Astrocyte (in vitro differentiated cells and primary cell): Measurements from ENCODE around the gene SMIM26. TPM values are rescaled to one million over a fixed set of nuclear protein-coding genes. Genes with fewer than 3 reads are reported as not detected.

ENCODE experiments used
- DNase-seq: peaks from one replicate; pipeline ENCODE4 v3.0.0-alpha.2; 2010; ENCODE audit warnings: low read depth
- FAIRE-seq: peaks from 2 replicates; lab custom pipeline; 2011; peaks lifted over from hg19 to GRCh38; lab: Jason Lieb, UNC
- H2AFZ ChIP-seq: 2 replicates; pipeline ENCODE4 v1.6.0; 2012; ENCODE audit warnings: low read depth, low read length, inconsistent platforms
- H3K27ac ChIP-seq: 2 replicates; pipeline ENCODE4 v1.5.1; 2011; ENCODE audit warnings: low read depth, low read length, inconsistent platforms
- H3K27me3 ChIP-seq: 2 replicates; pipeline ENCODE4 v1.6.0; 2011; ENCODE audit warnings: low read length, inconsistent platforms; ENCODE audit not compliant: insufficient read depth
- H3K36me3 ChIP-seq: 2 replicates; pipeline ENCODE4 v1.5.1; 2011; ENCODE audit warnings: low read length, inconsistent platforms; ENCODE audit not compliant: insufficient read depth
- H3K4me1 ChIP-seq: 2 replicates; pipeline ENCODE4 v1.5.1; 2011; ENCODE audit warnings: low read length, inconsistent platforms; ENCODE audit not compliant: insufficient read depth
- H3K4me2 ChIP-seq: 2 replicates; pipeline ENCODE4 v1.6.0; 2012; ENCODE audit warnings: low read length, inconsistent platforms
- H3K4me3 ChIP-seq: 2 replicates; pipeline ENCODE4 v1.5.1; 2011; ENCODE audit warnings: low read depth, mild to moderate bottlenecking, low read length, inconsistent platforms; ENCODE audit not compliant: insufficient read depth
- H3K79me2 ChIP-seq: 2 replicates; pipeline ENCODE4 v1.6.0; 2012; ENCODE audit warnings: mild to moderate bottlenecking, low read length, inconsistent platforms; ENCODE audit not compliant: insufficient read depth
- H3K9ac ChIP-seq: 2 replicates; pipeline ENCODE4 v1.6.0; 2012; ENCODE audit warnings: mild to moderate bottlenecking, low read length, inconsistent platforms
- H3K9me3 ChIP-seq: 2 replicates; pipeline ENCODE4 v1.5.1; 2012; ENCODE audit warnings: low read depth, mild to moderate bottlenecking, low read length, inconsistent platforms; ENCODE audit not compliant: insufficient read depth
- H4K20me1 ChIP-seq: 2 replicates; pipeline ENCODE4 v1.6.0; 2012; ENCODE audit warnings: low read length, inconsistent platforms; ENCODE audit not compliant: insufficient read depth
- H3K27ac Mint-ChIP-seq: one replicate; pipeline ENCODE4 v1.8.0; 2021; ENCODE audit warnings: mild to moderate bottlenecking, mixed read lengths; ENCODE audit not compliant: unreplicated experiment
- H3K27me3 Mint-ChIP-seq: one replicate; pipeline ENCODE4 v1.8.0; 2021; ENCODE audit warnings: low read depth, mixed read lengths; ENCODE audit not compliant: unreplicated experiment
- H3K36me3 Mint-ChIP-seq: one replicate; pipeline ENCODE4 v1.8.0; 2021; ENCODE audit warnings: low read depth, mixed read lengths; ENCODE audit not compliant: unreplicated experiment
- H3K4me1 Mint-ChIP-seq: one replicate; pipeline ENCODE4 v1.8.0; 2021; ENCODE audit warnings: low read depth, mixed read lengths; ENCODE audit not compliant: unreplicated experiment
- H3K4me3 Mint-ChIP-seq: one replicate; pipeline ENCODE4 v1.8.0; 2021; ENCODE audit warnings: mild to moderate bottlenecking, moderate library complexity, mixed read lengths; ENCODE audit not compliant: unreplicated experiment
- H3K9me3 Mint-ChIP-seq: one replicate; pipeline ENCODE4 v1.8.0; 2021; ENCODE audit warnings: mild to moderate bottlenecking, mixed read lengths; ENCODE audit not compliant: unreplicated experiment
- EZH2 ChIP-seq: IDR thresholded peaks from 2 replicates; pipeline ENCODE4 v1.6.1; 2012; ENCODE audit warnings: mild to moderate bottlenecking, low read length, inconsistent platforms; ENCODE audit not compliant: insufficient read depth
- total RNA-seq: library from RNA; stranded (reverse); gene quantifications from 2 replicates; pipeline ENCODE4 v1.2.1, GENCODE V29; 2021
- TF ChIP-seq, protein P1 (sequence below): IDR thresholded peaks from 2 replicates; pipeline ENCODE4 v1.5.1; 2011; ENCODE audit warnings: low read depth, mild to moderate bottlenecking, inconsistent platforms, low read length, moderate library complexity; ENCODE audit not compliant: insufficient read depth

Gene SMIM26
- total RNA-seq, 1 donor from 2014 or later, result 56.9 TPM

DNA sequence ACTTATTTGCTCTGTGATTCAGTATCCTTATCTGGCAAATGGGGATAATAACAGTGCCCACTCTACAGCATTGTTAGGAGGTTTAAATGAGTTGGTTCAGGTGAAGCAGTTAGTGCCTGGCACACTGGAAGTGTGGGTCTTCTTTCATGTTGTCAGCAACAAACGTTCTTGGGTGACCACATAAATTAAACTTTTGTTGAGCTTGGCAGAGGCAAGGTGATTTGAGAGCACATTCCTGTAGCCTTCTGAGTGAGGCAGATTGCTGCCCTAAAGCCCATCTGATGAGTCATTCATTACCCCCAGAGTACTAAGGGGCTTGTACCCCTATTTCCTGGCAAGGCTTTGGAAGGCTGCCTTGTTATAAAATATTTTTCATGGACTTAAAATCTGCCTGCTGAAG lies 33.7 kb upstream of the SMIM26 start:
- peak; percentile 32 for DNase-seq
- peaks cover 40% of the 10 kb centered on the region for H3K36me3 ChIP-seq
- H3K36me3 Mint-ChIP-seq, result peaks cover 26% of the 10 kb centered on the region

DNA sequence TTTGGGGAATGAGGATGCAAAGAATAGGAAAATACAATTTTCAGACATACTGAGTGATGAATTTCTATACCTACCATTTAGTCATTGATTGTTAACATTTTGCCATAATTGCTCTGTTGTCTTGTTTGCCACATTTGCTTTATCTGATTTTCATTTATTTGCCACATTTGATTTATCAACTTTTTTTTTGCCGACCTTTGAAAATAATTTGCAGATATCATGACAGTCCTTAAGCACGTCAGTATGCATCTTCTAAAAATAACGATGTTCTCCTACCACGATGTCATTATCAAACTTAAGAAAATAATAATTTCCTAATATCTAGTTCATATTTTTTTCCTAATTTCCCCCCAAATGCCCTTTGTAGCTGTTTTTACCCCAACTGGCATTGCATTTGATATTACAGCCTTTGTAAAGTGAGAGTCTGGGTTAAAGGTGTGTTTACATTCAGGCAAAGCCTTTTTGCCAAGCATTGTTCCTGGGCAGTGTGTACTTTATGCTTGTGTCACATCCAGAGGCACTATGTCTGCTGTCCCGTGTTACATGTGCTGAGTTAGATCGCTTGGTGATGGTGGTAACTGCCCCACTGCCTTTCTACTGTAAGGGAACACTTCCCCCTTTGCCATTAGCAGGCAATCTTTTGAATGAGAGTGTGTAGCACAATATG lies 33.1 kb upstream of the SMIM26 start:
- DNase-seq (no peak), FAIRE-seq (no peak)
- H3K4me1 Mint-ChIP-seq, result no peaks in the 10 kb centered on the region
- peaks cover 12% of the 10 kb centered on the region for H3K4me1 ChIP-seq
- no peak overlapping the region for H3K4me2 ChIP-seq
- H3K27ac ChIP-seq, result no peak overlapping the region
- peaks cover 22% of the 10 kb centered on the region for H3K36me3 Mint-ChIP-seq
- H3K9me3 ChIP-seq, result no peaks in the 10 kb centered on the region
- H2AFZ ChIP-seq, result no peak overlapping the region
- no peaks in the 10 kb centered on the region for H3K27me3 ChIP-seq
- H3K4me3 Mint-ChIP-seq, result no peak overlapping the region
- H3K9me3 Mint-ChIP-seq, result no peaks in the 10 kb centered on the region
- H3K9ac ChIP-seq, result no peak overlapping the region
- no peaks in the 10 kb centered on the region for H3K79me2 ChIP-seq
- H3K27me3 Mint-ChIP-seq, result no peaks in the 10 kb centered on the region
- H3K27ac Mint-ChIP-seq, result no peak overlapping the region
- H3K4me3 ChIP-seq, result no peak overlapping the region
- H4K20me1 ChIP-seq, result peaks cover 9% of the 10 kb centered on the region
- H3K36me3 ChIP-seq, result peaks cover 34% of the 10 kb centered on the region
- TF ChIP-seq, protein P1, sequence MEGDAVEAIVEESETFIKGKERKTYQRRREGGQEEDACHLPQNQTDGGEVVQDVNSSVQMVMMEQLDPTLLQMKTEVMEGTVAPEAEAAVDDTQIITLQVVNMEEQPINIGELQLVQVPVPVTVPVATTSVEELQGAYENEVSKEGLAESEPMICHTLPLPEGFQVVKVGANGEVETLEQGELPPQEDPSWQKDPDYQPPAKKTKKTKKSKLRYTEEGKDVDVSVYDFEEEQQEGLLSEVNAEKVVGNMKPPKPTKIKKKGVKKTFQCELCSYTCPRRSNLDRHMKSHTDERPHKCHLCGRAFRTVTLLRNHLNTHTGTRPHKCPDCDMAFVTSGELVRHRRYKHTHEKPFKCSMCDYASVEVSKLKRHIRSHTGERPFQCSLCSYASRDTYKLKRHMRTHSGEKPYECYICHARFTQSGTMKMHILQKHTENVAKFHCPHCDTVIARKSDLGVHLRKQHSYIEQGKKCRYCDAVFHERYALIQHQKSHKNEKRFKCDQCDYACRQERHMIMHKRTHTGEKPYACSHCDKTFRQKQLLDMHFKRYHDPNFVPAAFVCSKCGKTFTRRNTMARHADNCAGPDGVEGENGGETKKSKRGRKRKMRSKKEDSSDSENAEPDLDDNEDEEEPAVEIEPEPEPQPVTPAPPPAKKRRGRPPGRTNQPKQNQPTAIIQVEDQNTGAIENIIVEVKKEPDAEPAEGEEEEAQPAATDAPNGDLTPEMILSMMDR, result no peak
- TF ChIP-seq EZH2, result no peak

More for the DNA sequence above, 33.7 kb upstream of the SMIM26 start:
- FAIRE-seq, result no peak
- H3K27me3 Mint-ChIP-seq, result no peaks in the 10 kb centered on the region
- no peak overlapping the region for H3K9ac ChIP-seq
- H4K20me1 ChIP-seq, result peaks cover 9% of the 10 kb centered on the region
- no peak overlapping the region for H3K4me3 Mint-ChIP-seq
- no peaks in the 10 kb centered on the region for H3K27me3 ChIP-seq
- H3K9me3 Mint-ChIP-seq, result no peaks in the 10 kb centered on the region
- H3K4me1 Mint-ChIP-seq, result no peaks in the 10 kb centered on the region
- TF ChIP-seq, protein P1, result no peak
- TF ChIP-seq EZH2, result no peak
- no peak overlapping the region for H3K4me3 ChIP-seq
- no peaks in the 10 kb centered on the region for H3K79me2 ChIP-seq
- H3K4me2 ChIP-seq, result peak overlapping the region; percentile 19
- H3K27ac Mint-ChIP-seq, result no peak overlapping the region
- no peaks in the 10 kb centered on the region for H3K9me3 ChIP-seq
- peaks cover 12% of the 10 kb centered on the region for H3K4me1 ChIP-seq
- H2AFZ ChIP-seq, result no peak overlapping the region
- no peak overlapping the region for H3K27ac ChIP-seq

DNA sequence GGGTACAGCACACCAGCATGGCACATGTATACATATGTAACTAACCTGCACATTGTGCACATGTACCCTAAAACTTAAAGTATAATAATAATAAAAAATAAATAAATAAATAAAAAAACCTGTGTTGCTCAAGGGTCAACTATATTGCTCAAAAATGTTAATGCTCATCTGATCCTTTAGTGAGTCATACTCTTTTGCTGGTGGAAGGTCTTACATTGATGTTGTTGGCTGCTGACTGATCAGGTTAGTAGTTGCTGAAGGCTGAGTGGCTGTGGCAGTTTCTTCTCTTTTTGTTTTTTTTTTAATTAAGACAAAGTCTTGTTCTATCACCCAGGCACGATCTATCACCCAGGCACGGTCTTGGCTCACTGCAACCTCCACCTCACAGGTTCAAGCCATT lies 29.6 kb upstream of the SMIM26 start:
- H3K4me3 Mint-ChIP-seq, result no peak overlapping the region
- H3K27me3 ChIP-seq, result no peaks in the 10 kb centered on the region
- H3K27ac ChIP-seq, result no peak overlapping the region
- DNase-seq (no peak), FAIRE-seq (no peak)
- peaks cover 9% of the 10 kb centered on the region for H4K20me1 ChIP-seq
- no peak overlapping the region for H2AFZ ChIP-seq
- TF ChIP-seq EZH2, result no peak
- TF ChIP-seq, protein P1, result no peak
- no peak overlapping the region for H3K4me2 ChIP-seq
- H3K4me1 Mint-ChIP-seq, result no peaks in the 10 kb centered on the region
- peaks cover 14% of the 10 kb centered on the region for H3K36me3 Mint-ChIP-seq
- H3K36me3 ChIP-seq, result peaks cover 20% of the 10 kb centered on the region
- H3K27ac Mint-ChIP-seq, result no peak overlapping the region
- no peaks in the 10 kb centered on the region for H3K9me3 ChIP-seq
- no peaks in the 10 kb centered on the region for H3K27me3 Mint-ChIP-seq
- no peak overlapping the region for H3K4me3 ChIP-seq
- no peaks in the 10 kb centered on the region for H3K9me3 Mint-ChIP-seq
- H3K79me2 ChIP-seq, result no peaks in the 10 kb centered on the region
- H3K9ac ChIP-seq, result no peak overlapping the region
- H3K4me1 ChIP-seq, result peaks cover 18% of the 10 kb centered on the region
